NK-92 (cell line): ENCODE results near the gene ARRB2.

Source experiments
- DNase-seq: peaks from one replicate; lab custom pipeline; 2025; ENCODE audit not compliant: unreplicated experiment; lab: John Stamatoyannopoulos, UW

Gene ARRB2

DNA sequence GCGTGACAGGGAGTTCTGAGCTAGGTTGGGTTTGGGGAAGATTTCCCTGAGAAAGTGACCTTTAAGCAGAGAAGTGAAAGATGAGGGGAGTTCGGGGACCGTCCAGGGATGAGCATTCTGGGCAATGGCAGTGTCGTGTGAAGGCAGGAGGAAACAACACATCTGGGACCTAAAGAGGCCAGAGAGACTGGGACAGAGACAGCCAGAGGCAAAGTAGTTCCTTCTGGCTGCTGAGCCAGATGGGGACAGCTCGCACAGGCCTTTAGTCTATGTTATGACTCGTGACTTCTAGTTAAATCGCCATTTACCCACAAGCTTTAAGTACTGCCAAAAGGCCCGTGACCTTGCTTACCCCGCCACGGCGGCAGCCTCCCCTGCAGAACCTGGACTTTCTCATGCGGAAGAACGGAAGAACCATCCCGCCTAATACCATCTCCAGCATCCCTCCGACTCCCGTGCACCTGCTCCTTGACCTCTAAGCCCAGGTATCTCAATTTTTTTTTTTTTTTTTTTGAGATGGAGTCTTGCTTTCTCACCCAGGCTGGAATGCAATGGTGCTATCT lies 12.3 kb downstream of the ARRB2 start:
- no peak for DNase-seq

DNA sequence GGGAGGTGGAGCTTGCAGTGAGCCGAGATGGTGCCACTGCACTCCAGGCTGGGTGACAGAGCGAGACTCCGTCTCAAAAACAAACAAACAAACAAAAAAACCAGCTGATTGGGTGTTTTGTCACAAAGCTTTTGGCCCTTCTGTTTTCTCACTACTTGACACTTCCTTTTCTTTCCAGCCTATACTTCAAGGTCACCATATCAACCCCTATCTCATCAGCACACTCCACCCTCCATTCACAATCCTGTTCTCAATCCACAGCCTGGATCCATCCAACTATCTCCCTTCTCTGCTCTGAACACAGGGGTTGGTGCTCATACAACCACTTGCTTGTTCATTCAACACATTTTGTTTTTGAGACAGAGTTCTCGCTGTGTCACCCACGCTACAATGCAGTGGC lies 14.2 kb downstream of the ARRB2 start:
- DNase-seq: no peak

DNA sequence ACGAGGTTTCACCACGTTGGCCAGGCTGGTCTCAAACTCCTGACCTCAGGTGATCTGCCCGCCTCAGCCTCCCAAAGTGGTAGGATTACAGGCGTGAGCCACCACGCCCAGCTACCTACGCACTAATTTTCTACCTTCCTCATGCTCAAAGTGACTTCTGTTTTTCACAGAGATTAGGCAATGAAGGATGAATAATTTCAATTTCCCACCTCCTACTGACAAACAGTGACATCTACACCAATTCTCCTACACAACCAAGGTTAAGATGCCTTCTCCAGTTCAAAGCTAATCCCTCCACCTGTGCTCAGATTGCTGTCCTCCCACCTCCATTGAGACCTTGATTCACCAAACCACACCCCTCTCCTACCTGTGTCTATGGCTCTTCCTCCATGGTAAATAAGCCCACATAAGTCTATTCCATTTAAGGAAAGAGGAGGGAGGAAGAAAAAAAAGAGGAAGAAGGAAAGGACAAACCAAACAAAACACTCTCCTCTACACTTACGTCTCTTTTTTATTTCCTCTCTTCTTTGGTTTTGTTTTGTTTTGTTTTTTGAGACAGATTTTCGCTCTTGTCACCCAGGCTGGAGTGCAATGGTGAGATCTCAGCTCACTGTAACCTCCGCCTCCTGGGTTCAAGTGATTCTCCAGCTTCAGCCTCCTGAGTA lies 15.3 kb downstream of the ARRB2 start:
- DNase-seq: no peak

DNA sequence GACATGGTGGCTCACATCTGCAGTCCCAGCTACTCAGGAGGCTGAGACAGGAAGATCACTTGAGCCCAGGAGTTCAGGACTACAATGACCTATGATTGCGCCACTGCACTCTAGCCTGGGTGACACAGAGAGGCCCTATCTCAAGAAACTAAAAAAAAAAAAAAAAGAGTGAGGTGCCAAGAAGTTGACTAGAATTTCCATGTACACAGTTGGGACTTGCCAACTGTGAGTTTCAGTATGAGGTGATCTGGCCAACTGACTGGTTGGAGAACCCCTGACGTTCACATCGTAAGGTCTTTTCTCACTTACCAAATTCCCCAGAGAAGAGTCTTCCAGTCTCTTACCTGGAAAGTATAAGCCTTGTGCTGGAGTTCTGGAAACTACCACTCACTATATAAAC lies 17.7 kb downstream of the ARRB2 start:
- no peak for DNase-seq

DNA sequence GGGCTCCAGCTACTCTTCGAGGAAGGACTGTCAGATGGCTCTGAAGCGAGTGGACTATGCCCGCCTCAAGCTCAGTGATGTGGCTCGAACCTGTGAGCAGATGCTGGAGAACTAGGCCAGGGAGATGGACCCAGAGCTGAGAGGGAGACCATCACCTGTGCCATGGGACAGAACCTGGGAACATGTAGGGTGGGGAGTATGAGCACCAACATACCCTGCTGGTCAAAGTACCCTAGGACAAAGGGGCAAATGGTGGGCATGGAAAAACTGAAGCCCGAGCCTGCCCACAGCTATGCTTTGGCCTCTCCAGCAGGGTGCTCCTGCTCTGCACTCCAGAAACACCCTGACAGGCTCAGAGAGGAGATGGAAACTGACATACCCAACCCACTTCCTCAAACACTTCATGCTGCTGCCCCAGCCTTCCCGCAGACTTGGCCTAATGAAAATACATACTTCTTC lies 22.7 kb downstream of the ARRB2 start:
- no peak for DNase-seq

DNA sequence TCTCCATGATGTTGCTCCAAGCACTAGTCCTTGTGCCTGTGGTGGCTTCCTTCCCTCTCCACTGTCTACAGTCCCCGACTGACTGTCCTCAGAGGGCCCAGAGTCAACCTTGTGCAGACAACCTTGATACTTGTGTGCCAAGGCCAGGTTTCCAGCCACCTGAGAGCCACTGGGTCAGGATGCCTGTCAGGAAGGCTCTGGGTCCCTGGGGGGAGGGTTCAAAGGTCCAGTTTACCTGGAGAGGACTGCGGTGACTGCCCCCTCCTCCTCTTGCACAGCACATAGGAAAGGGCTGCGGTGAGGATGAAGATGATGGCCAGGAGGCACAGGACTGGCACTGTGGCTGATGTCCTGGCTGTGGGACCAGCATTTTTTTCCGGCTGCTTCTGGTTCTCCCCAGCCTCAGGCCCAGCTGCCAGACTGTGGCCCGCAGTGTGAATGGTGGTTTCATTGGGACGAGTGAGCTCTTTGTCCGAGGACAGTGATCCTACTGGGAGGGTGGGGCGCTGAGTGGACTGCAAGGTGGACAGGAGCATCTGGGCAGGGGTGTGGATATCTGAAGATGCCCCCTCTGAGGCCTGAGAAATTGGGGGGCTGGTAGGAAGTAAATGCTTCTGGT lies 24.5 kb downstream of the ARRB2 start:
- DNase-seq: no peak

DNA sequence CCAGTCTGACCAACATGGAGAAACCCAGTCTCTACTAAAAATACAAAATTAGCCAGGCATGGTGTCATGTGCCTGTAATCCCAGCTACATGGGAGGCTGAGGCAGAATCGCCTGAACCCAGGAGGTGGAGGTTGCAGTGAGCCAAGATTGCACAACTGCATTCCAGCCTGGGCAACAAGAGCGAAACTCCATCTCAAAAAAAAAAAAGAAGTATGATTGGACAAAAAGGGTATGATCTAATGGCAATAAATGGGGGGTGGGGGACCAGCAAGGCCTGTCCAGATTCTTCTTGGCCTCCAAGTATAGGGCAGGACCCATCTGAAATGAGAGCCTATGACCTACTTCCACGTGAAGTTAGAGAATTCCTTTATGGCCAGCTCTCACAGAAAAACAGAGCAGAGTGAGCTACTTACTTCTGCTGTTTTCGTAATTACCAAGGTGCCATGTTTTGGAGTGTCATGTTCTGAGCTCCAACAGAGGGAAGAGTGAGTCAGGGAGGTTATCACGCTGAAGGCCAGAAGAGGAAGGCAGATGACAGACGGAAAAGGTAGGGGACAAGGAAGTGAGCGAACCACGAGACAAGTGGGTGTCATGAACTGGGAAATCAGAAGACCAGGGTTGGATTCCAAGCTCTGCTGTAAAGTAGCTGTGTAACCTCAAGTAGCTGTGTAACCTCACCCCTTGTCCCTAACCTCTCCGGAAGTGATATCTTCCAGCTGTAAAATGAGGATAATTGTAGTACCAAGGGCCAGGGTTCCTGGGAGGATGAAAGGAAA lies 25.6 kb downstream of the ARRB2 start:
- no peak for DNase-seq

DNA sequence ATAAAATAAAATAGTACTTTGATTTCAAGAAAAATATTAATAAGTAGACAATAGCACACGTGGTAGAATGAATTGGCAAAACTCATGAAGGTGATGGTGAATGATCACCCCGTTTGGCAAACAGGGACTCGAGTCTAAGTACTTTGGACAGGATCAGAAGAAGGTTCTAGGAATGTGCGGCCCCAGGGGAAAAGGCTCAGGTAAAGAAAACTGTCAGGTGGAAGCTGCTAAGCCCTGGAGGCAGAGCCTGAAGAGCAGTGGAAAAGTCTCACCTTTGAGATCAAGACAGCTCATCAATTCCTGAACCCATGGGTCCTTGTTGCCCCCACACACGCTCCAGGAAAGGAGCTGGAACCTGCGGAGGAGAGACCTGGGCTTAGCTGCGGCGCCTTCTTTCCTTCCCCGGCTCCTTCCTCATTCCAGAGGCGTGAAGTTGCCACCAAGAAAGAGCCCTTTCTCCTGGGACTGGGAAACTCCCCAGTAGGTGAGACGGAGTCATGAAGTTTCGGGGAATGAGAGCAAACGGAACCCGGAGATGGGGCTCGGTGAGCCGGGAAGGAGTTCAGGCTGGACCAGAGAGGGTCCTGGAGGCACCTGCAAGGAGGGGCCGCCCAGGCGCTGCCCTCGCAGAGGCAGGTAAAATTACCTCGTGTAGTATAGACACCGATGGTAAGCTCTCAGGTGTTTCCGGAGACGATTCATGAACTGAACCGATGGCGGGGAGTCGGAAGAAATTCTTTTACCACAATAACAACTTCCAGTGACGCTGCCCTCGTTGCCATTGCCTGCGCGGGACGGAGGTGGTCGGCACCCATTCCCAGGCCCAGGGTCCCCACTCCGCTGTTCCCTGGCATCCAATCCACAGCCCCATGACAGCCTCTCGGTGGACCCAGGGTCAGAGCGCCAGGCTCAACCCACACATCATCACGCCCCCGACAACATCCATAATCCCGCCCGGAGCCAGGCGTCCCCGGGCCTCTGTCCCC lies 28.0 kb downstream of the ARRB2 start:
- no peak for DNase-seq

DNA sequence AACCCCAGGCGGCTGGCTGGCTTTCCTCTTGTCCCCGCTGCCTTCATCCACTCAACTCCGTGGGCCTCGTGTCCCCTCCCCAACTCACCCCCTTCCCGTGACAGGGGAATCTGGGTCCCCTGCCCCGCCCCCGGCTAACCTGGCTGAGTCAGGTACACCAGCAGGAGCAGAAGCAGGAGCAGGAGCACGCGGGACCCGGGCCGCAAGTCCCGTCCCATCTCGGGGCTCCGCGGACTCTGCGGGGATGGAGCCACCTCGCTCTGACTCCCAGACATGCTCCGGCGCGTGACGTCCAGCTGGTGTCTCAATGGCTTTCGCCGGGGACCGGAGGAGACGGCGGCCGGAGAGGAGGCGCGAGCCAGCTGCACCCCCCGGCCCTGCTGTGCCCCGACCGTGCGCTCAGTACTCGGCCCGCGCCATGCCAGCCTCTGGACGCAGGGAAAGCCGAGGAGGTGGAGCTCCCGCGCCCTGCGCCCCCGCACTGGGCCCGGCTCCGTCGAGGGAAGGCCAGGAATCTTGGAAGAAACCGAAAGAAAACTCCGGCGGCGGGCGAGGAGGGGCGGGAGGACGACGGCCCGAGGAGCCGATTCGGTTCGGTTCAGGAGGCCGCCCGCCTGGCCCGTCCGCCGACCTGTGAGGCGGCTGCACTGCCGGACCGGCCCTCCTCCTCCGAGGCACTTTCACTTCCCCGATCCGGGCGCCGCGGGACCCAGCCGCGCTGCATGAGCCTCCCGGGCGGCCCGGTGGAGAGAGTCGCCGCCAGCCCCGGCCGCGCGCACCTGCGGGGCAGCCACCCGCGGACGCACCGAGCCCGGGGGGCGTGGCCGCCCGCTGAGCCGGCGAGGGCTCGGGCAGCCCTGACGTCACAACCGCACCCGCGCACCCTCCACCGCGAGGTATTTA lies 28.9 kb downstream of the ARRB2 start, which contains the start of the genes CXCL16 and ZMYND15:
Gene CXCL16 (minus strand): TSS at position 807 of the 903 bp plus-strand sequence. CDS start 589 bp downstream, at position 218.
Gene ZMYND15 (plus strand): TSS at position 712 of the 903 bp plus-strand sequence. CDS start 716 bp downstream, outside the sequence.
- no peak for DNase-seq

DNA sequence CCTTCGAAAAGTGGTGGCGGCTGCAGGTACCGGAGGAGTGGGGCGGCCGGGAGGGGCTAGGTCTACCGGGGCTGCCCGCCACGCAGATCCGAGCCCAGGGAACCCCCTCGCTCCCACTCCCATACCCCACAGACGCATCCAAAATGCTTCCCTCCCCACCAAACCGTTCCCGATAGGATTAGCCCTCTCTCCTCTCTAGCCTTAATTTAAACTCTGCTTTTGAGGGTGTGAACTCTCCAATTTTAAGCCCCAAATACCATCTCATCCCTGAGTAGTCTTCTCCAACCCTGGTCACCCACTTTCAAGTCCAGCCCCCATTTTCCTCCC lies 29.6 kb downstream of the ARRB2 start:
- DNase-seq: no peak

DNA sequence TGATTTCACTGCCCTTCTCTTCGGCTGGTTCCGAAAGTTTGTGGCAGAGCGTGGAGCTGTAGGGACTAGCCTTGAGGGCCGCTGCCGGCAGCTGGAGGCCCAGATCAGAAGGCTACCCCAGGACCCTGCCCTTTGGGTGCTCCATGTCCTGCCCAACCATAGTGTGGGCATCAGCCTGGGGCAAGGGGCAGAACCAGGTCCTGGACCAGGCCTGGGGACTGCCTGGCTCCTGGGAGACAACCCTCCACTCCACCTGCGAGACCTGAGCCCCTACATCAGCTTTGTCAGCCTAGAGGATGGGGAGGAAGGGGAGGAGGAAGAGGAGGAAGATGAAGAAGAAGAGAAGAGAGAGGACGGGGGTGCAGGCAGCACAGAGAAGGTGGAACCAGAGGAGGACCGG lies 30.2 kb downstream of the ARRB2 start:
- no peak for DNase-seq

DNA sequence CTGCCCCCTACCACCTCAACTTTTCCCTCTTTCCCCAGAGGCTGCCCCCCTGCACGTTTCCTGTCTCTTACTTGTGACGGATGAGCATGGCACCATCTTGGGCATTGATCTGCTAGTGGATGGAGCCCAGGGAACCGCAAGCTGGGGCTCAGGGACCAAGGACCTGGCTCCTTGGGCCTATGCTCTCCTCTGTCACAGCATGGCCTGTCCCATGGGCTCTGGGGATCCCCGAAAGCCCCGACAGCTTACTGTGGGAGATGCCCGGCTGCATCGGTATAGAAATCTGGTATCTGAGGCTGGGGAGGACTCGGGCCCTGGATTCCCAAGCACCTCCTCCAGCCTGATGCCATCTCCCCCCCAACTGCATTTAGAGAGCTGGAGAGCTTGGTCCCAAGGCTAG lies 31.1 kb downstream of the ARRB2 start:
- no peak for DNase-seq

DNA sequence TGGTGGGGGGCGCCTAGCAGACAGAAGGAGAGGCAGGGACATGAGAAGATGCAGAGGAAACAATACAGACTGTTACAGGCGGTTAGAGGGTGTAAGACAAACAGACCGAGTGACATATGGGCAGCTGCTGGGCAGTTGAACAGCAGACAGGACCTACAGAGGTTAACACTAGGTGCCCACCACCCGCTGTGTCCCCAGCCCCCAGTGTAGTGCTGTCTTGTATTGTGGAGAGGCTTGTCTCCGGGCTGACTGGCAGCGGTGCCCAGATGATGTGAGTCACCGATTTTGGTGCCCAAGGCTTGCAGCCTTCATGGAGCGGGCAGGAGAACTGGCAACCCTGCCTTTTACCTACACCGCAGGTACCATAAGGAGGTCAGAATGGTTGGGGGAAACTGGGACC lies 31.7 kb downstream of the ARRB2 start:
- DNase-seq: no peak

DNA sequence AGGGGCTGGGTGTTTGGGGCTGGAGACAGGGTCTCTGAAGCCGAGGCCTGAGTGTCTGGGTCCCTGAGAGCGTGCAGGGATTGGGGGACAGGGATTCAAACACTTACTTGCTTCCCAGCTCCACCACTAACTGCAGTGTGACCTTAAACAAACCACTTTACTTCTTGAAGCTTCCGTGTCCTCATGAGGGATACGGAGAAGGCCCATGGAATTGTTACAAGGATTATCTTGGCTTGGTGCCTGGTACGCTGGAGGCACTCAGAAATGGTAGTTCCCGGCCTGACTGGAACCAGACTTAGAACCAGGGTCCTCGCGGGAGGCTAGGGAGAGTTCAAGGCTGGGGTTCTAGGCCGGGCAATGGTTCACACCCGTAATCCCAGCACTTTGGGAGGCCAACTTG lies 32.2 kb downstream of the ARRB2 start:
- DNase-seq: no peak

DNA sequence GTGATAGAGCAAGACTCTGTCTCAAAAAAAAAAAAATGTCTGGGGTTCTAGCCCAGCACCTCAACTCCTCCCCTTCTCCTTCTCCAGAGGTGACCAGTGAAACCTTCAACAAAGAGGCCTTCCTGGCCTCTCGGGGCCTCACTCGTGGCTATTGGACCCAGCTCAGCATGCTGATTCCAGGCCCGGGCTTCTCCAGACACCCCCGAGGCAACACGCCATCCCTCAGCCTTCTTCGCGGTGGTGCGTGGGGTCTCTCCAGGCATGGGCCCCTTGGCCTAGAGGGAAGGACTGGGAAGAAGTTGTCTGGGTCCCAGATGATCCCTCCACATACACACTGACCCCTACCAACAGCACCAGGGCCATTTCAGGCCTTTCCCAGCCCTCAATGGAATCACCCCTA lies 32.8 kb downstream of the ARRB2 start:
- no peak for DNase-seq

DNA sequence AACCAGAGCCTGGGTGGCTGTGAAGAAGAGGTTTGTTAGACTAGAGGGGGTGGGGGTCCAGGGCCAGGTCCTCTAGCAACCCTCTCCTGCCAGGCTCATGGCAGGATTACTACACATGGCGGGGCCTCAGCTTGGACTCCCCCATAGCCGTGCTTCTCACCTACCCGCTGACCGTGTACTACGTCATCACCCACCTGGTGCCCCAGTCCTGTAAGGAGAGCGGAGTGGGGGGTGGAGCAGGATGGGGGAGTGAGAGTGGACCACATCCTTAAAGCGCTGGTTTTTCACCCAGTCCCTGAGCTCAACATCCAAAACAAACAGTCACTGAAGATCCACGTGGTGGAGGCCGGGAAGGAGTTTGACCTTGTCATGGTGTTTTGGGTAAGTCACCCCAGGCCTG lies 33.5 kb downstream of the ARRB2 start:
- DNase-seq: no peak

DNA sequence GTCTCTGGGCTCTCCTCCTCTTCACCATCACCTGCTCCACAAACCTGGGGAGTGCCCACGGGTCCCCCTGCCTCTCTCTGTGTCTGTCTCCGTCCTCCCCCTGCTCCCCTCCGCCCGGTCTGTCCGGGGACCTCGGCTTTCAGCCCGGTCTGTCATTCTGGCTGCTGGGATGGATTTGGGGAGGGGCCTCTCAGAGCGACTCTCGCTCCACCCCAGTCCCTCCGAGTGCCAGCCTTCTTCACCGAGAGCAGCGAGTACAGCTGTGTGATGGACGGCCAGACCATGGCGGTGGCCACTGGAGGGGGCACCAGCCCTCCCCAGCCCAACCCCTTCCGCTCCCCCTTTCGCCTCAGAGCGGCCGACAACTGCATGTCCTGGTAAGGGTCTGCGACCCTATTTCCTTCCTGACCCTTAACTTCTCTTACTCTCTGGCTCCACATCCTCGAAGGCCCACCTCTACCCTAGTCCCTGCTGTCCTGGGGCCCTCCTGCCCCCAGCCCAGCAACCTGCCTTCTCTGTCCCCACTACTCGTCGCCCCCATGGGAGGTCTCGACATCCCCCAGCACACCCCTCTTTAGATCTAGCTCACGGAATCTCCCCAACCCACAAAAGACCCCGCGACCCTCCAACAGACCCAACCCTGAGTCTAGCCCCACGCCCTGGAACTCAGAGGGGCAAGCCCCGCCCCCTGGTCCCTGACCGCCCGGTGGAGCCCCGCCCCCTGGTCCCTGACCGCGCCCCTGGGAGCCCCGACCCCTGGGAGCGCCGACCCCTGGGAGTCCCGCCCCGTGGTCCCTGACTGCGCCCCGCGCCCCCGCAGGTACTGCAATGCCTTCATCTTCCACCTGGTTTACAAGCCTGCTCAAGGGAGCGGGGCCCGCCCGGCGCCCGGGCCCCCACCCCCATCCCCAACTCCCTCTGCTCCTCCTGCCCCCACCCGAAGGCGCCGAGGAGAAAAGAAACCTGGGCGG lies 34.9 kb downstream of the ARRB2 start:
- DNase-seq: no peak

DNA sequence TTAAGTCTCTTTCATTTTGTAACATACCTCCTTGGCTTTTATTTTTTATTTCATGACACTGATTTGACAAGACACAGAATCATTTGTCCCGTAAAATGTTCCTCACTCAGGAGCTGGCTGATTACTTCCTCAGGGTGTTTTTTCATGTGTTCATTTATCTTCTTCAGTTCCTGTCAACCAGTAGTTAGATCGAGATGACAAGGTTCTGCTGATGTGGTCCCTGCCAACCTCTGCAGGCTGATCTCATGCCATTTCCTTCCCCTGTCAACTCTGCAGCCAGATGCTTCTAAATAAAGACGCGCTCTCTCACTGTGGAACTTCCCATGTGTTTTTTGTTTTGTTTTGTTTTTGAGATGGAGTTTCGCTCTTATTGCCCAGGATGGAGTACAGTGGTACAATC lies 37.4 kb downstream of the ARRB2 start:
- no peak for DNase-seq
